ENCODE results near the gene GPR37L1. TPM values are rescaled to one million over a fixed set of nuclear protein-coding genes. Genes with fewer than 3 reads are reported as not detected.
A peak's percentile ranks its signal among the peaks of the same experiment; 100 is the strongest.
"Not testable (repeated sequence)": the region's sequence is repeated elsewhere in the genome, so short reads cannot be mapped to it uniquely, and the experiment has no call there.

GPR37L1 gene
- total RNA-seq, 1 experiment from 2014 or later = 0.02 TPM

- no peaks in the 10 kb centered on the region for H3K36me3 ChIP-seq
- H3K9me3 ChIP-seq (replicated peaks) = no peaks in the 10 kb centered on the region
- no peak for DNase-seq
- no peak overlapping the region for H3K27ac ChIP-seq
- H3K4me1 ChIP-seq = peaks cover 6% of the 10 kb centered on the region; the same call in 1 of the 2 replicates
- peaks cover 7% of the 10 kb centered on the region for H3K27me3 ChIP-seq
- H3K4me3 ChIP-seq = no peak overlapping the region
Measured at GRCh38 chr1:202104073-202104472, 18.6 kb upstream of the GPR37L1 start.

- DNase-seq = peak; percentile 67 to 78
- H3K4me1 ChIP-seq = peaks cover 6% of the 10 kb centered on the region; the same call in 1 of the 2 replicates
- H3K27me3 ChIP-seq = peaks cover 7% of the 10 kb centered on the region
- H3K9me3 ChIP-seq (replicated peaks) = no peaks in the 10 kb centered on the region
- no peak overlapping the region for H3K4me3 ChIP-seq
- H3K27ac ChIP-seq = no peak overlapping the region
- H3K36me3 ChIP-seq = no peaks in the 10 kb centered on the region
Measured at GRCh38 chr1:202105571-202106339, 17.0 kb upstream of the GPR37L1 start.

GRCh38 chr1:202106340-202107254 lies 16.1 kb upstream of the GPR37L1 start:
- no peak for DNase-seq
- peaks cover 7% of the 10 kb centered on the region for H3K27me3 ChIP-seq
- H3K36me3 ChIP-seq = no peaks in the 10 kb centered on the region
- H3K4me1 ChIP-seq = peaks cover 6% of the 10 kb centered on the region; the same call in 1 of the 2 replicates
- H3K4me3 ChIP-seq = no peak overlapping the region
- no peaks in the 10 kb centered on the region for H3K9me3 ChIP-seq (replicated peaks)
- no peak overlapping the region for H3K27ac ChIP-seq

- peaks cover 7% of the 10 kb centered on the region for H3K27me3 ChIP-seq
- H3K4me1 ChIP-seq = peaks cover 8% of the 10 kb centered on the region
- no peaks in the 10 kb centered on the region for H3K9me3 ChIP-seq (replicated peaks)
- H3K4me3 ChIP-seq = no peak overlapping the region
- H3K27ac ChIP-seq = no peak overlapping the region
- DNase-seq = no peak
- H3K36me3 ChIP-seq = no peaks in the 10 kb centered on the region
Measured at GRCh38 chr1:202107321-202107761, 15.4 kb upstream of the GPR37L1 start.

GRCh38 chr1:202107801-202108731 lies 14.7 kb upstream of the GPR37L1 start:
- Histone ChIP-seq H3K9me3 (replicated peaks) (no peaks in the 10 kb centered on the region), H3K36me3 (no peaks in the 10 kb centered on the region), H3K4me3 (no peak overlapping the region), H3K4me1 (peaks cover 12% of the 10 kb centered on the region), H3K27ac (no peak overlapping the region), H3K27me3 (peaks cover 7% of the 10 kb centered on the region)
- DNase-seq = no peak

- no peaks in the 10 kb centered on the region for H3K36me3 ChIP-seq
- H3K4me1 ChIP-seq = peaks cover 15% of the 10 kb centered on the region
- H3K27me3 ChIP-seq = peaks cover 7% of the 10 kb centered on the region
- H3K9me3 ChIP-seq (replicated peaks) = no peaks in the 10 kb centered on the region
- no peak overlapping the region for H3K4me3 ChIP-seq
- DNase-seq = no peak
- no peak overlapping the region for H3K27ac ChIP-seq
Measured at GRCh38 chr1:202110977-202111376, 11.7 kb upstream of the GPR37L1 start.

GRCh38 chr1:202111589-202111988 lies 11.1 kb upstream of the GPR37L1 start:
- H3K4me3 ChIP-seq; H3K36me3 ChIP-seq; DNase-seq; H3K27ac ChIP-seq; H3K27me3 ChIP-seq; H3K9me3 ChIP-seq (replicated peaks): not testable (repeated sequence)
- peaks cover 15% of the 10 kb centered on the region for H3K4me1 ChIP-seq

- Histone ChIP-seq H3K9me3 (replicated peaks) (no peaks in the 10 kb centered on the region), H3K4me3 (no peak overlapping the region), H3K27ac (no peak overlapping the region), H3K4me1 (peaks cover 15% of the 10 kb centered on the region), H3K27me3 (no peaks in the 10 kb centered on the region), H3K36me3 (no peaks in the 10 kb centered on the region)
- DNase-seq = no peak
Measured at GRCh38 chr1:202112859-202113689, 9.6 kb upstream of the GPR37L1 start.

GRCh38 chr1:202113690-202114300 lies 8.9 kb upstream of the GPR37L1 start:
- no peak overlapping the region for H3K4me3 ChIP-seq
- no peaks in the 10 kb centered on the region for H3K27me3 ChIP-seq
- H3K36me3 ChIP-seq = no peaks in the 10 kb centered on the region
- no peak for DNase-seq
- peaks cover 15% of the 10 kb centered on the region for H3K4me1 ChIP-seq
- H3K9me3 ChIP-seq (replicated peaks) = no peaks in the 10 kb centered on the region
- no peak overlapping the region for H3K27ac ChIP-seq

GRCh38 chr1:202116287-202116686 lies 6.4 kb upstream of the GPR37L1 start:
- H3K4me1 ChIP-seq = peaks cover 15% of the 10 kb centered on the region
- H3K4me3 ChIP-seq = no peak overlapping the region
- no peaks in the 10 kb centered on the region for H3K27me3 ChIP-seq
- H3K9me3 ChIP-seq (replicated peaks) = no peaks in the 10 kb centered on the region
- H3K36me3 ChIP-seq = no peaks in the 10 kb centered on the region
- no peak for DNase-seq
- H3K27ac ChIP-seq = no peak overlapping the region

- no peaks in the 10 kb centered on the region for H3K9me3 ChIP-seq (replicated peaks)
- H3K36me3 ChIP-seq = no peaks in the 10 kb centered on the region
- DNase-seq = no peak
- H3K4me1 ChIP-seq = peaks cover 11% of the 10 kb centered on the region
- peaks cover 5% of the 10 kb centered on the region; the same call in 1 of the 2 replicates for H3K27me3 ChIP-seq
- H3K27ac ChIP-seq = no peak overlapping the region
- H3K4me3 ChIP-seq = no peak overlapping the region
Measured at GRCh38 chr1:202117898-202118371, 4.8 kb upstream of the GPR37L1 start.

- Histone ChIP-seq H3K9me3 (replicated peaks) (no peaks in the 10 kb centered on the region), H3K27ac (no peak overlapping the region), H3K36me3 (no peaks in the 10 kb centered on the region), H3K4me1 (no peaks in the 10 kb centered on the region), H3K27me3 (peaks cover 8% of the 10 kb centered on the region), H3K4me3 (no peak overlapping the region)
- DNase-seq = no peak
Measured at GRCh38 chr1:202121006-202121405, 1.7 kb upstream of the GPR37L1 start.

- Histone ChIP-seq H3K27me3 (peaks cover 8% of the 10 kb centered on the region), H3K4me3 (no peak overlapping the region), H3K4me1 (no peaks in the 10 kb centered on the region), H3K27ac (no peak overlapping the region), H3K36me3 (no peaks in the 10 kb centered on the region), H3K9me3 (replicated peaks) (no peaks in the 10 kb centered on the region)
- no peak for DNase-seq
Measured at GRCh38 chr1:202123336-202123813, 658 bp downstream of the GPR37L1 start.
